Measurements from ENCODE around the gene ABO. TPM values are rescaled to one million over a fixed set of nuclear protein-coding genes. Genes with fewer than 3 reads are reported as not detected.

ABO gene
- total and polyA plus RNA-seq, 9 donors, result 0.13 to 8.1 (median 2.9) TPM

Other genes with a start within 250 kb of the ABO start
- gene GTF3C5, start 244.2 kb downstream of the ABO start, total RNA-seq, result 44.6 TPM
- 10 to 100 TPM; 47.1 to 55.1 (median 49.6) TPM for gene GTF3C5, start 244.2 kb downstream of the ABO start, polyA plus RNA-seq (ENCODE audit: insufficient read depth in 1 of 8, insufficient read length in 8 of 8, low replicate concordance in 1 of 8)
- 1.5 TPM for gene CEL, start 213.2 kb downstream of the ABO start, total RNA-seq
- gene CEL, start 213.2 kb downstream of the ABO start, polyA plus RNA-seq (ENCODE audit: insufficient read depth in 1 of 8, insufficient read length in 8 of 8, low replicate concordance in 1 of 8), result 10 to 100 TPM in 1 of 8 donors, 1 to 10 TPM in 6, under 1 TPM in 1; 0.97 to 12.0 (median 1.9) TPM
- 50.5 TPM for gene RALGDS, start 154.0 kb downstream of the ABO start, total RNA-seq
- gene RALGDS, start 154.0 kb downstream of the ABO start, polyA plus RNA-seq (ENCODE audit: insufficient read depth in 1 of 8, insufficient read length in 8 of 8, low replicate concordance in 1 of 8), result 10 to 100 TPM; 42.5 to 53.2 (median 47.9) TPM
- 4.6 TPM for gene GBGT1, start 111.3 kb downstream of the ABO start, total RNA-seq
- 1 to 10 TPM; 3.2 to 5.7 (median 4.5) TPM for gene GBGT1, start 111.3 kb downstream of the ABO start, polyA plus RNA-seq (ENCODE audit: insufficient read depth in 1 of 8, insufficient read length in 8 of 8, low replicate concordance in 1 of 8)
- gene OBP2B, start 66.0 kb downstream of the ABO start, total RNA-seq, result not detected
- not detected for gene OBP2B, start 66.0 kb downstream of the ABO start, polyA plus RNA-seq (ENCODE audit: insufficient read depth in 1 of 8, insufficient read length in 8 of 8, low replicate concordance in 1 of 8)
- gene SURF6, start 61.0 kb upstream of the ABO start, total RNA-seq, result 14.2 TPM
- 10 to 100 TPM; 22.5 to 25.6 (median 23.5) TPM for gene SURF6, start 61.0 kb upstream of the ABO start, polyA plus RNA-seq (ENCODE audit: insufficient read depth in 1 of 8, insufficient read length in 8 of 8, low replicate concordance in 1 of 8)
- 22.7 TPM for gene MED22, start 72.9 kb upstream of the ABO start, total RNA-seq
- 10 to 100 TPM; 24.2 to 29.0 (median 26.7) TPM for gene MED22, start 72.9 kb upstream of the ABO start, polyA plus RNA-seq (ENCODE audit: insufficient read depth in 1 of 8, insufficient read length in 8 of 8, low replicate concordance in 1 of 8)
- 2,809 TPM for gene RPL7A, start 73.0 kb upstream of the ABO start, total RNA-seq
- 1,000 to 10,000 TPM; 2,283 to 2,995 (median 2,672) TPM for gene RPL7A, start 73.0 kb upstream of the ABO start, polyA plus RNA-seq (ENCODE audit: insufficient read depth in 1 of 8, insufficient read length in 8 of 8, low replicate concordance in 1 of 8)
- 19.3 TPM for gene SURF1, start 81.3 kb upstream of the ABO start, total RNA-seq
- 10 to 100 TPM; 22.1 to 36.5 (median 27.9) TPM for gene SURF1, start 81.3 kb upstream of the ABO start, polyA plus RNA-seq (ENCODE audit: insufficient read depth in 1 of 8, insufficient read length in 8 of 8, low replicate concordance in 1 of 8)
- gene SURF2, start 81.3 kb upstream of the ABO start, total RNA-seq, result 10.2 TPM
- gene SURF2, start 81.3 kb upstream of the ABO start, polyA plus RNA-seq (ENCODE audit: insufficient read depth in 1 of 8, insufficient read length in 8 of 8, low replicate concordance in 1 of 8), result 10 to 100 TPM; 11.3 to 15.3 (median 13.0) TPM
- 105 TPM for gene SURF4, start 100.9 kb upstream of the ABO start, total RNA-seq
- gene SURF4, start 100.9 kb upstream of the ABO start, polyA plus RNA-seq (ENCODE audit: insufficient read depth in 1 of 8, insufficient read length in 8 of 8, low replicate concordance in 1 of 8), result 100 to 1,000 TPM in 6 of 8 donors, 10 to 100 TPM in 2; 92.3 to 143 (median 107) TPM
- gene STKLD1, start 101.2 kb upstream of the ABO start, total RNA-seq, result 1.4 TPM
- 1 to 10 TPM; 1.1 to 2.3 (median 1.8) TPM for gene STKLD1, start 101.2 kb upstream of the ABO start, polyA plus RNA-seq (ENCODE audit: insufficient read depth in 1 of 8, insufficient read length in 8 of 8, low replicate concordance in 1 of 8)
- 26.2 TPM for gene REXO4, start 142.8 kb upstream of the ABO start, total RNA-seq
- 10 to 100 TPM; 31.5 to 39.4 (median 37.6) TPM for gene REXO4, start 142.8 kb upstream of the ABO start, polyA plus RNA-seq (ENCODE audit: insufficient read depth in 1 of 8, insufficient read length in 8 of 8, low replicate concordance in 1 of 8)
- gene ADAMTS13, start 147.2 kb upstream of the ABO start, total RNA-seq, result 3.4 TPM
- 10 to 100 TPM in 2 of 8 donors, 1 to 10 TPM in 6; 5.5 to 10.5 (median 8.6) TPM for gene ADAMTS13, start 147.2 kb upstream of the ABO start, polyA plus RNA-seq (ENCODE audit: insufficient read depth in 1 of 8, insufficient read length in 8 of 8, low replicate concordance in 1 of 8)
- 11.1 TPM for gene CACFD1, start 184.8 kb upstream of the ABO start, total RNA-seq
- 10 to 100 TPM; 14.8 to 21.5 (median 16.4) TPM for gene CACFD1, start 184.8 kb upstream of the ABO start, polyA plus RNA-seq (ENCODE audit: insufficient read depth in 1 of 8, insufficient read length in 8 of 8, low replicate concordance in 1 of 8)
- 0.44 TPM for gene SLC2A6, start 203.9 kb upstream of the ABO start, total RNA-seq
- 1 to 10 TPM in 7 of 8 donors, under 1 TPM in 1; 0.91 to 2.1 (median 1.4) TPM for gene SLC2A6, start 203.9 kb upstream of the ABO start, polyA plus RNA-seq (ENCODE audit: insufficient read depth in 1 of 8, insufficient read length in 8 of 8, low replicate concordance in 1 of 8)
- 23.0 TPM for gene MYMK, start 249.8 kb upstream of the ABO start, total RNA-seq
- gene MYMK, start 249.8 kb upstream of the ABO start, polyA plus RNA-seq (ENCODE audit: insufficient read depth in 1 of 8, insufficient read length in 8 of 8, low replicate concordance in 1 of 8), result 10 to 100 TPM; 48.6 to 93.0 (median 73.3) TPM